Stimulated activated memory B cell treated with anti-CD40 and anti-IgM and Interleukin-4, amounts not matched to agents 10 μg/mL and 1 μg/mL and 100 μg/mL, for 72 hours (primary cell): ENCODE results near the gene REG3A.

Experiments
- ATAC-seq: fragments of 150-1000 bp; cut with Tn5 transposase; 2 replicates; pipeline ENCODE4 v1.10.0; 2021
- H3K27ac Mint-ChIP-seq: one replicate; pipeline ENCODE4 v1.8.0; 2022; ENCODE audit warnings: mild to moderate bottlenecking, mixed read lengths
- H3K27me3 Mint-ChIP-seq: one replicate; pipeline ENCODE4 v1.8.0; 2022; ENCODE audit warnings: mixed read lengths
- H3K36me3 Mint-ChIP-seq: one replicate; pipeline ENCODE4 v1.8.0; 2022; ENCODE audit warnings: mixed read lengths
- H3K4me1 Mint-ChIP-seq: one replicate; pipeline ENCODE4 v1.8.0; 2022; ENCODE audit warnings: mixed read lengths
- H3K4me3 Mint-ChIP-seq: one replicate; pipeline ENCODE4 v1.8.0; 2022; ENCODE audit warnings: mild to moderate bottlenecking, moderate library complexity, mixed read lengths
- H3K9me3 Mint-ChIP-seq: one replicate; pipeline ENCODE4 v1.8.0; 2022; ENCODE audit warnings: mixed read lengths

The REG3A gene

DNA sequence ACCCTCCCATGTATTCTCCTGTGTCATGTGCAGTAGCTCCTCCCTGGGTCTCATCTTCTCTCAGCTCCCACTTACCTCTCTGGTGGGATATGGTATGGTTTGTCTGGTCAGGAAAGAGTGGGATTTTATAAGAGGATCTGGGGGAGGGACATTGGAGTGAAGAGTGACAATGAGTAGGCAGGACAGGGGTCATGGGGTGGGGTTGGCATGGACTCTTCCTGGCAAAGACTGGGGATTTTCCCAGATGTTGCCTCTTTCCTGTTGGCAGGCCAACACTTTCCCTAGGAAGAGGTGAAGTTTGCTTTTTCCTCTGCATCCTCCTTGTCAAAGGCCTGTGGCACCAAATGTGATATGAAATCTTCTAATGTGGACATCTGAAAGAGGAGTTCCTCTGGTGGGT, at the start of gene REG3A:
TSS of gene REG3A (minus strand) at position 101 of the 400 bp plus-strand sequence. CDS start 348 bp downstream, outside the sequence.
- Mint-ChIP-seq H3K27ac (no peak within 1 kb of the TSS), H3K4me1 (no peaks in the 10 kb centered on the region), H3K36me3 (no peaks in the 10 kb centered on the region), H3K4me3 (no peak within 1 kb of the TSS), H3K27me3 (no peaks in the 10 kb centered on the region), H3K9me3 (peaks cover 2% of the 10 kb centered on the region)
- ATAC-seq: no peak

- H3K4me3 Mint-ChIP-seq: no peak overlapping the region
- peaks cover 5% of the 10 kb centered on the region for H3K9me3 Mint-ChIP-seq
- H3K36me3 Mint-ChIP-seq: no peaks in the 10 kb centered on the region
- ATAC-seq: no peak
- no peaks in the 10 kb centered on the region for H3K27me3 Mint-ChIP-seq
- H3K27ac Mint-ChIP-seq: no peak overlapping the region
- H3K4me1 Mint-ChIP-seq: no peaks in the 10 kb centered on the region
These were observed 41.2 kb upstream of the REG3A start for GRCh38 chr2:79200762-79201161.

GRCh38 chr2:79191816-79192215, 32.3 kb upstream of the REG3A start:
- ATAC-seq: no peak
- no peak overlapping the region for H3K27ac Mint-ChIP-seq

DNA sequence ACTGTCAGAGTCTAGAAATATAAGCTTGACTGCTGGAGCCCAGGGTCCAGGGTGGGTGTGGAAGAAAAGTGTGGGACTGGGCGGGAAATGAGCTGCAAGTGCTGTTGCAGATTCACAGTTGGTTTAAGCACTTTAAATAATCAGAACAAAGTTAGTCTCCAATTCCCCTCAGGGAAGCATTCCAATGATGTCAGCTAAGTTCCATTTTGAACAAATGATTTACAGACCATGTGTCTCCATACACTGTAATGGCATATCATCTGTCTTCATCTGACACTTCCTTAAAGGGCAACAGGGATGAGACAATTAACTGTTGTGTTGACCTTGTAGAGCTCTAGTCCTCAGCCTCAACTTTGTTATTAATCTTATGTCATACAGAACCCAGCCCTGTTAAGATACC, 31.5 kb upstream of the REG3A start:
- no peak for ATAC-seq
- no peaks in the 10 kb centered on the region for H3K36me3 Mint-ChIP-seq
- H3K4me1 Mint-ChIP-seq: no peaks in the 10 kb centered on the region
- H3K4me3 Mint-ChIP-seq: no peak overlapping the region
- H3K27me3 Mint-ChIP-seq: no peaks in the 10 kb centered on the region
- H3K27ac Mint-ChIP-seq: no peak overlapping the region
- H3K9me3 Mint-ChIP-seq: peaks cover 3% of the 10 kb centered on the region

More at GRCh38 chr2:79191816-79192215, 32.3 kb upstream of the REG3A start:
- no peaks in the 10 kb centered on the region for H3K27me3 Mint-ChIP-seq
- H3K4me3 Mint-ChIP-seq: no peak overlapping the region
- H3K36me3 Mint-ChIP-seq: no peaks in the 10 kb centered on the region
- H3K4me1 Mint-ChIP-seq: no peaks in the 10 kb centered on the region
- peaks cover 3% of the 10 kb centered on the region for H3K9me3 Mint-ChIP-seq

DNA sequence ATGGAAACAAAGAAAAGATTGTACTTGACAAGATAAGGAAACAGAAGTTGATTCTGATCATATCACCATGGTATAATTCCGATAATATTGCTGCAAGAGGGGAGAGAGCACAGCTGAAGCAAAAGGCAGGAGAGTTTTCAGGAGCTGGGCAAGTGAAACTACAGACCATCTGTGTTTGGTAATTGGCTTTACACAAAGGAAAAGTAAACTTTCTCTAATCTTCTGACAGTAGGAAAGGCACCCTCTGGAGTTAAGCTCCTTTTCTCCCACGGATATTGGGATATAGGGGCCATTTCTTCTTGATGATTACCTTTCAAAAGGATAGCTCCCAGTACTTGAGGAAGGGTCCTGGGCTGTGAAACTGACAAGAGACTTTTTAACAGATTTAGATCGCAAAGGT, 29.9 kb upstream of the REG3A start:
- no peak overlapping the region for H3K27ac Mint-ChIP-seq
- H3K4me1 Mint-ChIP-seq: no peaks in the 10 kb centered on the region
- no peaks in the 10 kb centered on the region for H3K36me3 Mint-ChIP-seq
- no peaks in the 10 kb centered on the region for H3K27me3 Mint-ChIP-seq
- H3K4me3 Mint-ChIP-seq: no peak overlapping the region
- peaks cover 3% of the 10 kb centered on the region for H3K9me3 Mint-ChIP-seq
- ATAC-seq: no peak

DNA sequence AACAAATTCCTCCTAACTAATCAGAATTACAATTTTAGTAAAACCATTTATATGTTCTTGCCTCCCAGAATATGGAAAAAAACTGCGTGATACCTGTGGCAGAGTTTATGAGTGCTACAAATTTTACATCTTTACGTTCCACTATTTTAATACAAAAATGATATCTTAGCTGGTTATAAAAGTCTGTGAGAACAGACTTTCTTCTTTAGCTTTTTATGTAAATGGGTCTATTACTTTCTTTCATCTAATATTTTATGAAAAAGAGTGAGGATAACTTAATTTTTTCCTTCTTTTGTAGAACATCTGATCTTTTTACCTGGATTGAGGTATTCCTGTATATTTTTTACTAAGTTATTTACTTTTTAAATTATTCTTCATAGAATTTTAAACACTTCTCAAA, 22.1 kb upstream of the REG3A start:
- no peaks in the 10 kb centered on the region for H3K36me3 Mint-ChIP-seq

GRCh38 chr2:79180092-79180491, 20.5 kb upstream of the REG3A start:
- no peak overlapping the region for H3K4me3 Mint-ChIP-seq
- no peak for ATAC-seq
- peaks cover 14% of the 10 kb centered on the region for H3K9me3 Mint-ChIP-seq
- H3K4me1 Mint-ChIP-seq: no peaks in the 10 kb centered on the region
- no peaks in the 10 kb centered on the region for H3K36me3 Mint-ChIP-seq
- no peak overlapping the region for H3K27ac Mint-ChIP-seq
- no peaks in the 10 kb centered on the region for H3K27me3 Mint-ChIP-seq

More for the DNA sequence above, 22.1 kb upstream of the REG3A start:
- Mint-ChIP-seq H3K9me3 (peaks cover 14% of the 10 kb centered on the region), H3K4me1 (no peaks in the 10 kb centered on the region), H3K4me3 (no peak overlapping the region), H3K27ac (no peak overlapping the region), H3K27me3 (no peaks in the 10 kb centered on the region)
- no peak for ATAC-seq

- Mint-ChIP-seq H3K27ac (no peak overlapping the region), H3K4me3 (no peak overlapping the region), H3K4me1 (no peaks in the 10 kb centered on the region)
These were observed 19.5 kb upstream of the REG3A start for GRCh38 chr2:79179036-79179435.

DNA sequence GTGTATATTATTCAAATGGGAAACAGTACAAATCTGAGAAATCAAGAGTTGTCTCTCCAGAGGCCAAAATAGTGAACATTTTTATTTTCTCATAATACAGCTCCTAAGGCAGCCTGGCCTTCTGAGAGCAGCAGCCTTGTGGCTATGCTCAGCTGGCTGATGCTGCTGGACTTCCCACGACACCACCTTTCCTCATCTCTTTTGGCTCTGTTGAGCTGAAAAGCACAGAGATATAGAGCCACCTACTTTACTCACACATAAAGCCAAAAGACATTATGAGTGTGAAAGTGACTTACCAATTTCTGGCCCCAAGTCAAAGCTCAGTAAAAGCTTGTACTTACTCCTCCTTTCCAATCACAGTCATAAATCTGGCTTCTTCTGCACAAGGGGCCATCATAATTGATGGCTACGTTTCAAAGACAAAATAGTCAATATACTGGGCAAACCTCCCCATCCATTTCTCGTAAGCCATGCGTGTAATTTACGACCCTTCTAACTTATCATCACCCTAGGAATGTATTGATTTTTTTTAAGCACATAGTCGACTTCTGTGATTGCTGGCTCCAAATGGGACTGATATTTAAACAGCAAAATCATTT, 18.6 kb upstream of the REG3A start:
- no peak for ATAC-seq
- H3K27me3 Mint-ChIP-seq: no peaks in the 10 kb centered on the region
- H3K9me3 Mint-ChIP-seq: peaks cover 15% of the 10 kb centered on the region
- no peak overlapping the region for H3K4me3 Mint-ChIP-seq
- H3K27ac Mint-ChIP-seq: no peak overlapping the region
- H3K4me1 Mint-ChIP-seq: no peaks in the 10 kb centered on the region
- H3K36me3 Mint-ChIP-seq: no peaks in the 10 kb centered on the region

More at GRCh38 chr2:79179036-79179435, 19.5 kb upstream of the REG3A start:
- H3K9me3 Mint-ChIP-seq: peaks cover 14% of the 10 kb centered on the region
- no peak for ATAC-seq
- no peaks in the 10 kb centered on the region for H3K27me3 Mint-ChIP-seq
- no peaks in the 10 kb centered on the region for H3K36me3 Mint-ChIP-seq

GRCh38 chr2:79171348-79171958, 11.9 kb upstream of the REG3A start:
- ATAC-seq: no peak
- Mint-ChIP-seq H3K36me3 (no peaks in the 10 kb centered on the region), H3K9me3 (peaks cover 10% of the 10 kb centered on the region), H3K4me3 (no peak overlapping the region), H3K27me3 (no peaks in the 10 kb centered on the region), H3K27ac (no peak overlapping the region), H3K4me1 (no peaks in the 10 kb centered on the region)

DNA sequence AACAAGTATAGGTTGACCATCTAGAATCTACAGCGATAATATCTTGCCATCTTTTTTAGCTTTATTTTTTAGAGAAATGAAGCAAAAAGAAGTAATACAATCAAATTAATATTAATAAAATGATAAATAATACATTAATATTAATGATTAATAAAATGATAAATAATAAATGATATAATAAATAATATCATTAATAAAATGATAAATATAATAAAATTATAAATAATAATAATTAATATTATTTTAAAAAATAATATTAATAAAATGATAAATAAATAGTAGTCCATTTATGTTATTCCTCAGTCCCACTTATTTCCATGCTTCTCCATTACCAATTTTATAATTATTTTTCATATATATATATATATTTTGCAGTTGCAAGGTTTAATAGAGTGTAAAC, 3.2 kb upstream of the REG3A start:
- no peak overlapping the region for H3K27ac Mint-ChIP-seq
- ATAC-seq: no peak
- no peaks in the 10 kb centered on the region for H3K27me3 Mint-ChIP-seq
- no peak overlapping the region for H3K4me3 Mint-ChIP-seq
- peaks cover 5% of the 10 kb centered on the region for H3K9me3 Mint-ChIP-seq
- no peaks in the 10 kb centered on the region for H3K4me1 Mint-ChIP-seq
- no peaks in the 10 kb centered on the region for H3K36me3 Mint-ChIP-seq

GRCh38 chr2:79162132-79162531, 2.6 kb upstream of the REG3A start:
- ATAC-seq: no peak
- Mint-ChIP-seq H3K9me3 (peaks cover 5% of the 10 kb centered on the region), H3K4me3 (no peak overlapping the region), H3K27me3 (no peaks in the 10 kb centered on the region), H3K4me1 (no peaks in the 10 kb centered on the region), H3K36me3 (no peaks in the 10 kb centered on the region), H3K27ac (no peak overlapping the region)

DNA sequence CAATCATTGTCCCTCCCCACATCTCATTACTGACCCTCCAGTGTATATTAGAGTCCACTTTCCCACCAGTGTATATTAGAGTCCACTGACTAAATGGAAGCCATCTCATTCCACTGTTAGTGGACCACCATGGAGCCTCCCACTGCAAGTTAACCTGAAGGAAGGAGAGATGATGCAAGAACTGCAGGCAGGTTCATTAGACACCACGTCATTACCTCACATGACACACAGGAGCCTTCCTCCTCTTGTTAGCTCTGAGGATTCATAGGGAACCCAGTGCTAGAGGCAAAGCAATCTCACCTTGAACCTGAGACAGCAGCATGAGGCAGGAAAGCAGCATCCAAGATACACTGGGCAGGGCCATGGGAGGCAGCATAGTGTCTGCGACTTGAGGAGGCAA, 523 bp downstream of the REG3A start:
- H3K36me3 Mint-ChIP-seq: no peaks in the 10 kb centered on the region
- no peak overlapping the region for H3K4me3 Mint-ChIP-seq
- H3K27ac Mint-ChIP-seq: no peak overlapping the region
- H3K27me3 Mint-ChIP-seq: no peaks in the 10 kb centered on the region
- peaks cover 2% of the 10 kb centered on the region for H3K9me3 Mint-ChIP-seq
- H3K4me1 Mint-ChIP-seq: no peaks in the 10 kb centered on the region
- no peak for ATAC-seq

DNA sequence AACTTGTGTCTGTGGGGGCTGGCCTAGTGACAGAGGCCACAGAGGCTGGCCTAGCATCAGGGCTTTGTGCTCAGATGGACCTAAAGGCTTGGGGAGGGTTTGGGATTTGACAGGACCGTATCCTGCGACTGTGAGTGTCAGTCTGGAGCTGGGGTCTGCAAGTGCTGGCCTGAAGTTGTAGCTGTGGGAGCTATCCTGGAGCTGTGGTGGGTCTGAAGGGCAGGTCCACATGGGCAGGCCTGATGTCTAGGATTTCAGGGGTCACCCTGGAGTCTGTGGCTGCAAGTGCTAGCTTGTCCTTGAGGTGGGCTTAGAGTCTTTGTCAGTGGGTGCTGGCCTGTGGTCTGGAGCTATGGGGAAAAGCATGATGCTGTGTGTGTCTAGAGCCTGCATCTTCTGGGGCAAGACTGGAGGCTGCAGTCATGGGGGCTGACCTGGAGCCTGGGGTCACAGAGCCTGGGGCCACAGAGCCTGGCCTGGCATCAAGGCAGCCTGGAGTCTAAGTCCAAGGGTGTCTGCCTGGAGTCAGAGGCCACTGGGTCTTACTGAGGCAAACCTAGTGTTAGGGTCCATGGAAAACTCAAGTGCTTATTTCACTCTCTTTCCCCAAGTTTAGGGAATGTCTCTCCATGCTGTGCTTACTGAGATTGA, 3.6 kb downstream of the REG3A start:
- peaks cover 2% of the 10 kb centered on the region for H3K9me3 Mint-ChIP-seq
- no peaks in the 10 kb centered on the region for H3K27me3 Mint-ChIP-seq
- H3K4me1 Mint-ChIP-seq: no peaks in the 10 kb centered on the region
- H3K36me3 Mint-ChIP-seq: no peaks in the 10 kb centered on the region
- no peak overlapping the region for H3K4me3 Mint-ChIP-seq
- no peak for ATAC-seq
- no peak overlapping the region for H3K27ac Mint-ChIP-seq

DNA sequence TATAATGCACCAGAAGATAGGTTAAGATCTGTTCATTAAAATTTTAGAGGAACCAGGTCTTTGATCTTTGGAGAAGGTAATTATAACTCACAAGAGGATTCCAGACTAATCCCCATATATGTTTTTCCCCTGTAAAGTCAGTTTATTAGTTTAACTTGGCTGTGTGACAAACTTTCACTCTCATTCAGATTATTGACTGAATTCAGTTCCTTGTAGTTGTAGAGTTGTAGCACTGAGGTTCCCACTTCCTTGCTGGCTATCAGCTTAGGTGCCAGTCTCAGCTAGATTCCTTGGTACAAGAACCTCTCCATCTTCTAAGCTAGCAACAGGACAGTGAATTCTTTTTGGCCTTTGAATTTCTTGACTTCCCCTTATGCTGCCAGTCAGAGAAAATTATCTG, 20.1 kb downstream of the REG3A start:
- Mint-ChIP-seq H3K4me3 (no peak overlapping the region), H3K27ac (no peak overlapping the region), H3K9me3 (no peaks in the 10 kb centered on the region), H3K4me1 (no peaks in the 10 kb centered on the region), H3K36me3 (no peaks in the 10 kb centered on the region), H3K27me3 (no peaks in the 10 kb centered on the region)
- ATAC-seq: no peak

- Mint-ChIP-seq H3K9me3 (no peaks in the 10 kb centered on the region), H3K27me3 (no peaks in the 10 kb centered on the region), H3K4me1 (no peaks in the 10 kb centered on the region), H3K4me3 (no peak overlapping the region), H3K27ac (no peak overlapping the region), H3K36me3 (no peaks in the 10 kb centered on the region)
- ATAC-seq: no peak
These were observed 21.2 kb downstream of the REG3A start for GRCh38 chr2:79138385-79138784.
